IMR-90 (cell line): ENCODE measurements around the gene LY6G5C. TPM values are rescaled to one million over a fixed set of nuclear protein-coding genes. Genes with fewer than 3 reads are reported as not detected.
A peak's percentile ranks its signal among the peaks of the same experiment; 100 is the strongest.

Experiments
- ATAC-seq: fragments of 200-7000 bp; cut with Tn5 transposase; 2 replicates; pipeline ENCODE4 v1.9.1; 2020; ENCODE audit warnings: low read depth, mild to moderate bottlenecking, moderate library complexity
- BruUV-seq: library from RNA; stranded (reverse); fragments of 400-500 nt; replicated peaks from 2 replicates; lab custom pipeline; 2021; lab: Mats Ljungman, UMichigan
- CTCF ChIA-PET: fragments of 300-600 bp; formaldehyde crosslinking; extraction: SDS; loops from one replicate; lab custom pipeline; 2021; ENCODE audit warnings: antibody characterized with exemption; lab: Yijun Ruan, JAX
- POLR2A ChIA-PET: fragments of 300-600 bp; sonication (Branson Sonifier 250); formaldehyde crosslinking; loops from one replicate; lab custom pipeline; 2022; ENCODE audit warnings: antibody characterized with exemption; ENCODE audit not compliant: unreplicated experiment; lab: Charles Lee
- DNase-seq: peaks from one replicate; pipeline ENCODE4 v3.0.0; 2013
- H2AFZ ChIP-seq: replicated peaks from 2 replicates; pipeline ENCODE3; 2013; ENCODE audit warnings: low read length, mild to moderate bottlenecking; ENCODE audit not compliant: poor library complexity
- H2AK5ac ChIP-seq: 2 replicates; pipeline ENCODE4 v1.6.1; 2013; ENCODE audit warnings: low read depth, low read length, inconsistent platforms
- H2AK9ac ChIP-seq: replicated peaks from 2 replicates; pipeline ENCODE3; 2013; ENCODE audit warnings: mild to moderate bottlenecking, low read depth, low read length, moderate library complexity; ENCODE audit not compliant: poor library complexity
- H2BK120ac ChIP-seq: 2 replicates; pipeline ENCODE4 v1.6.1; 2013; ENCODE audit warnings: low read depth, low read length, inconsistent platforms
- H2BK15ac ChIP-seq: 3 replicates; pipeline ENCODE4 v1.6.1; 2013; ENCODE audit warnings: low read depth, low read length, inconsistent platforms
- H2BK20ac ChIP-seq: 2 replicates; pipeline ENCODE4 v1.6.1; 2013; ENCODE audit warnings: low read depth, mild to moderate bottlenecking, inconsistent platforms, low read length, moderate library complexity
- H2BK5ac ChIP-seq: 2 replicates; pipeline ENCODE4 v1.6.1; 2013; ENCODE audit warnings: mild to moderate bottlenecking, low read depth, low read length, inconsistent platforms; ENCODE audit not compliant: poor library complexity, severe bottlenecking
- H3K14ac ChIP-seq: replicated peaks from 2 replicates; pipeline ENCODE4 v1.6.1; 2013; ENCODE audit warnings: low read depth, low read length, inconsistent platforms
- H3K18ac ChIP-seq: 2 replicates; pipeline ENCODE4 v1.6.1; 2013; ENCODE audit warnings: low read depth, low read length, control low read depth
- H3K23ac ChIP-seq: 2 replicates; pipeline ENCODE4 v1.6.1; 2013; ENCODE audit warnings: low read depth, low read length, inconsistent platforms
- H3K27ac ChIP-seq: 2 replicates; pipeline ENCODE4 v1.5.1; 2013; ENCODE audit warnings: mild to moderate bottlenecking, control low read depth, low read length; ENCODE audit not compliant: insufficient read depth
- H3K27me3 ChIP-seq: 2 replicates; pipeline ENCODE4 v1.6.1; 2013; ENCODE audit warnings: low read length; ENCODE audit not compliant: control insufficient read depth, insufficient read depth
- H3K36me3 ChIP-seq: 2 replicates; pipeline ENCODE4 v1.6.1; 2013; ENCODE audit warnings: low read length, mixed read lengths; ENCODE audit not compliant: control insufficient read depth, insufficient read depth
- H3K4ac ChIP-seq: 2 replicates; pipeline ENCODE4 v1.6.1; 2013; ENCODE audit warnings: low read depth, low read length, inconsistent platforms
- H3K4me1 ChIP-seq: 2 replicates; pipeline ENCODE4 v1.6.1; 2013; ENCODE audit warnings: low read length, mixed read lengths; ENCODE audit not compliant: control insufficient read depth, insufficient read depth
- H3K4me2 ChIP-seq: 2 replicates; pipeline ENCODE4 v1.6.1; 2013; ENCODE audit warnings: low read depth, mild to moderate bottlenecking, control low read depth, low read length, moderate library complexity
- H3K4me3 ChIP-seq: 2 replicates; pipeline ENCODE4 v1.5.1; 2013; ENCODE audit warnings: low read depth, mild to moderate bottlenecking, control low read depth, low read length, moderate library complexity; ENCODE audit not compliant: insufficient read depth
- H3K56ac ChIP-seq: 2 replicates; pipeline ENCODE4 v1.6.1; 2013; ENCODE audit warnings: low read length, inconsistent platforms; ENCODE audit not compliant: insufficient read depth; ENCODE audit errors: extremely low read depth
- H3K79me1 ChIP-seq, 2 experiments: 2 replicates each; pipeline ENCODE4 v1.6.1; 2013; ENCODE audit warnings: low read length in 2 of 2, inconsistent platforms in 1 of 2, low read depth in 1 of 2
- H3K9ac ChIP-seq: 2 replicates; pipeline ENCODE4 v1.6.1; 2013; ENCODE audit warnings: low read depth, low read length, control low read depth
- H3K9me1 ChIP-seq: 2 replicates; pipeline ENCODE4 v1.6.1; 2013; ENCODE audit warnings: low read length, inconsistent platforms; ENCODE audit not compliant: insufficient read depth
- H3K9me3 ChIP-seq: 2 replicates; pipeline ENCODE4 v1.6.1; 2013; ENCODE audit warnings: low read length; ENCODE audit not compliant: control insufficient read depth, insufficient read depth
- H4K20me1 ChIP-seq: 2 replicates; pipeline ENCODE4 v1.6.1; 2013; ENCODE audit warnings: low read length, inconsistent platforms; ENCODE audit not compliant: insufficient read depth
- H4K5ac ChIP-seq: 2 replicates; pipeline ENCODE4 v1.6.1; 2013; ENCODE audit warnings: mild to moderate bottlenecking, low read depth, low read length, control low read depth
- H4K8ac ChIP-seq, 2 experiments: 2 replicates each; pipeline ENCODE4 v1.6.1; 2013; ENCODE audit warnings: low read depth in 2 of 2, low read length in 2 of 2, control low read depth in 1 of 2, inconsistent platforms in 1 of 2
- H4K91ac ChIP-seq: 2 replicates; pipeline ENCODE4 v1.6.1; 2013; ENCODE audit warnings: low read depth, low read length, inconsistent platforms; ENCODE audit not compliant: insufficient read depth
- CHD1 ChIP-seq: IDR thresholded peaks from 2 replicates; pipeline ENCODE4 v1.6.1; 2012; ENCODE audit warnings: low read depth, low read length, improper control_type of control experiment
- RFX5 ChIP-seq: IDR thresholded peaks from 2 replicates; pipeline ENCODE4 v1.8.0; 2012; ENCODE audit warnings: low read depth, mild to moderate bottlenecking, low read length, moderate library complexity
- WGBS, 2 experiments: methylation state at CpG; one replicate each; pipeline versions ENCODE4 v1.1.5 to v1.1.7; 2013; ENCODE audit warnings: missing lambda C conversion rate in 2 of 2; ENCODE audit not compliant: insufficient read length in 1 of 2; ENCODE audit errors: extremely low coverage in 2 of 2; 5-methylcytosine and 5-hydroxymethylcytosine counted together
- dilution Hi-C: fragments of 300-500 bp; cut with HindIII; formaldehyde crosslinking; loops from one replicate; pipeline ENCODE4 v1.14.3; 2018; ENCODE audit warnings: low sequenced_read_pairs; ENCODE audit not compliant: unreplicated experiment
- in situ Hi-C: fragments of 300-500 bp; cut with MboI; formaldehyde crosslinking; loops from 3 replicates; pipeline ENCODE4 v1.14.3; 2019; ENCODE audit warnings: low sequenced_read_pairs, inconsistent platforms, mixed read lengths
- intact Hi-C: fragments of 100-400 bp; cut with micrococcal nuclease; formaldehyde crosslinking; loops from 2 replicates; pipeline ENCODE4 v1.10.0; 2022
- polyA plus RNA-seq, 3 experiments: library from polyadenylated mRNA; depleted of rRNA; stranded (reverse); fragments of >200 nt; gene quantifications; 2 replicates each; pipeline ENCODE4 v1.2.3, GENCODE V29; 2012; ENCODE audit warnings: low replicate concordance in 1 of 3
- total RNA-seq: library from RNA; depleted of rRNA; stranded (reverse); fragments of >200 nt; gene quantifications from 2 replicates; pipeline ENCODE4 v1.2.3, GENCODE V29; 2012

Gene LY6G5C
- total and polyA plus RNA-seq, 2 of the 4 experiments (the other 2 are of a cell fraction) = 0.18 to 2.0 TPM

DNA sequence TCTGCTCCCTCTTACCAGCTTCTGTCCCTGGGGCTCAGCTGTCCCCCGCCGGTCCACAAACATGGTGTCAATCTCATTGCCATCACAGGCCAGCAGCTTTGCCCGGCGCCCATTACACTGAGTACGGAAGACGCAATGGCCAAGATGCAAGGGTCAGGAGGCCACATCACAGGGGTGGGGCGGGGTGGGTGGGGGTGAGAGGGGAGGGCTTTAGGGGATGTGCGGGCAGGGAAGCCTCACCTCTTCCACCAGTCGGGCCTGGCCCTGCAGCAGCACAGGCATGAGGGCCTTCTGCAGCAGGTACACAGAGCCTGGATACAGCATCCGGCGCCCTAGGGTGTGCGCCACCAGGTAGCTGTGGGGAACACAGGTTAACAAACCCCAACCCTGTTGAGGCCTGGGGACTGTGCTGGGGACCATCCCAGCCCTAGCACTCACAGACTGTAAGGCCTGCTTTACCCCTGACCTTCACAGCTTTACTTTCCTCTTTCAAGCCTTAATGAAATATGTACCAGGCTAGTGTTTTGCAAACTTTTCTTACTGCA lies 10.8 kb upstream of the LY6G5C start:
- no peak overlapping the region for H2BK20ac ChIP-seq
- WGBS, 2 experiments = 100% methylated on average over 1 of the region's 12 CpGs; no CpG with 5 or more reads in 1 of the 2 experiments
- H2BK15ac ChIP-seq = no peak overlapping the region
- H3K56ac ChIP-seq = no peak overlapping the region
- in situ Hi-C loops (no loop called here), dilution Hi-C loops (no loop called here), intact Hi-C loops (no loop called here)
- no peak for ATAC-seq
- H2AFZ ChIP-seq = no peak overlapping the region
- POLR2A ChIA-PET = no interaction called here
- no peak overlapping the region for H3K9ac ChIP-seq
- H2BK5ac ChIP-seq = no peak overlapping the region
- H3K14ac ChIP-seq = no peak overlapping the region
- H4K20me1 ChIP-seq = no peaks in the 10 kb centered on the region
- TF ChIP-seq RFX5 = no peak
- no peak for TF ChIP-seq CHD1
- no peaks in the 10 kb centered on the region for H3K4me1 ChIP-seq
- peaks cover 75% of the 10 kb centered on the region for H3K36me3 ChIP-seq
- H3K79me1 ChIP-seq = peaks cover 4 to 8% of the 10 kb centered on the region in 2 experiments; a peak in 2 of 4 replicates
- H3K4me2 ChIP-seq = no peak overlapping the region
- H4K8ac ChIP-seq = no peak overlapping the region
- H3K9me1 ChIP-seq = no peaks in the 10 kb centered on the region
- H2BK120ac ChIP-seq = no peak overlapping the region
- no peaks in the 10 kb centered on the region for H3K9me3 ChIP-seq
- no peak for DNase-seq
- BruUV-seq = no TSS peak
- no peak overlapping the region for H2AK5ac ChIP-seq
- no peaks in the 10 kb centered on the region for H3K27me3 ChIP-seq
- no peak overlapping the region for H4K91ac ChIP-seq
- no peak overlapping the region for H3K27ac ChIP-seq
- no peak overlapping the region for H3K4ac ChIP-seq
- H4K5ac ChIP-seq = no peak overlapping the region
- no peak overlapping the region for H3K4me3 ChIP-seq
- H2AK9ac ChIP-seq = peak overlapping the region; percentile 37
- CTCF ChIA-PET = no interaction called here
- no peak overlapping the region for H3K23ac ChIP-seq
- no peak overlapping the region for H3K18ac ChIP-seq
